HG03520 (cell line): Measurements from ENCODE around the gene RNF41.
A peak's percentile ranks its signal among the peaks of the same experiment; 100 is the strongest.
"Not testable (repeated sequence)": the region's sequence is repeated elsewhere in the genome, so short reads cannot be mapped to it uniquely, and the experiment has no call there.

ENCODE experiments used
- ATAC-seq: cut with Tn5 transposase; IDR thresholded peaks from one replicate; pipeline ENCODE4 v1.9.1; 2021; ENCODE audit warnings: mild to moderate bottlenecking, moderate library complexity; ENCODE audit not compliant: unreplicated experiment

The RNF41 gene

DNA sequence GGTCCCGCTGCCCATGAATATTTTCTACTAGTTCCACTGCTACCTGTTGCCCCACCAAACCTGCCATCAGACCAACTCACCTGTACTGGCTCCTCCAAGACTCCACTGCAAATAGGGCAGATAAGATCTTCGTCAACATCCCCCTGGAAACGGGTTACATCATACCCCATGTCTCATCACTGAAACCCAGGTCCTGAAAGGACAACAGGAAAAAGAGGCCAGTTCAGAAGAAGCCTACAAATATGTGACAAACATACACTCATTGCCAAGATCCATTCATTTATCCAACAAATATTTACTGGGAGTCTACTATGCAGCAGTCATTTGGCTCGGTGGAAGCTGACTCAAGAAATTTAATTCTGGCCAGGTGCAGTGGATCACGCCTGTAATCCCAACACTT is 7.8 kb downstream of the RNF41 start:
- no peak for ATAC-seq

DNA sequence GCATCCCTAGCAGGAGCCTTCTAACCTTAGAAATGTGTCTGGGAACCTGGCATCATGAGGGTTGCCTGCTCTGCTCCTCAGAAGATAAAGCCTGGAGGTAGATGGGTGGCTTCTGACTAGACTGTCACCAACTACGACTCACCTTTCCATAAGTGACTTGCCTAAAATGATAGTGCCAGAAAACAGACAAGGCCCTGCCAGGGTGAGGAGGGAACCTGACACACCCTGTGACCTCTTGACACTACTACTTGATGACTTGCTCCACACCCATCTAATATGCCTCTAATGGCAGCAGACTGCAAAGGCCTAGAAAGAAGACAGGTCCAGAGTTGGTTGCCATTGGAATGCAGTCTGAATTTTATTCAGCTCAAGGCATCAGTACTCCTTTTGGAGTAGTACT is 9.4 kb downstream of the RNF41 start:
- ATAC-seq, result no peak

DNA sequence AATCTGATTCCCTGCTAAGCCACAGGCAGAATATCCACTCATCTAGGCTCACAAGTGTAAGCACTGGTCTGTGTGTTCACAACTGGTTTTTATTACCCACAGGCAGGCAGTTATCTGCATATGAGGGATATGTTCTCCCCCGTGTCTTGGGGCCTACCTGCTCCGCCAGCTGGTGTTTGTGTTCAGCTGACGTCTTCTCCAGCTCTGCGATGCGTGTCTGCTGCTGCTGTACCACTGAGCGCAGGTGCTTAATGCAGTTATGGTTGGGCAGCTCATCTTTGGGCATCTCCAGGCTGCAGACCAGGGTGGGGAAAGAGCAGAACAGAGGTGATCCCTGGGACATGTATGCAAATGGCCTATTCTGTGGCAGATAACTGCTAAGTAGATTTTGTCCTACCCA is 13.7 kb downstream of the RNF41 start:
- ATAC-seq, result no peak

DNA sequence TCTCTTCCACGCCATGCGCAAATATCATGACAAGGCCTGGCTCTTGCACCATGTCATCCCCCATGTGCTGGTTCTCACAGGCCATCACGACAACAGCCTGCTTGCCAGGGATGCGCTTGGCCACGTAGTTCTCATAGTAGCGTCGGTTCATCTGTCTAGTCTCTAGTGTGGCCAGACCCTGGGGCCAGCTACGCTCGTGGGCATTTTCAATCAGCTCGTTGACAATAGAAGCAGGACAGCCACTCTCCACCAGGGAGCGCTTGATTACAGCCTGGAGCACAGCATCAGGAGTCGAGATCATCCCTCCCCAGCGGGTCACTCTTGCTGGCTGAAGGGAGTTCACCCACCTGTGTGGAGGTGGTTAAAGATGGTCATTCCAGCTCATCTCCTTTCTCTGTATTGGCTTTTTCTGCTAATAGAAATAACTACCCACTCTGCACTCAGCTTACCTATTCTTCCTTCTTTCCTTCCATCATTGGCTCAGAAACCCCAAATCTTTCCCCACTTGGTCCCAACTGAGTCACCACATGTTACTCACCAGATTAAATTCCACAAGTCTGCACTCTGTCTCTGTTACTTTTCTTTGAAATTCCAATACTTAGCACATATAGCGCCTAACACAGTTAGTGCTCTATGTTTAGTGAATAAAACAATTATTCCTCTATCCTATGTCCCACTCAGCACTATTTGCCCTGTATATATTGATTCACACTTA is 15.1 kb downstream of the RNF41 start:
- no peak for ATAC-seq

DNA sequence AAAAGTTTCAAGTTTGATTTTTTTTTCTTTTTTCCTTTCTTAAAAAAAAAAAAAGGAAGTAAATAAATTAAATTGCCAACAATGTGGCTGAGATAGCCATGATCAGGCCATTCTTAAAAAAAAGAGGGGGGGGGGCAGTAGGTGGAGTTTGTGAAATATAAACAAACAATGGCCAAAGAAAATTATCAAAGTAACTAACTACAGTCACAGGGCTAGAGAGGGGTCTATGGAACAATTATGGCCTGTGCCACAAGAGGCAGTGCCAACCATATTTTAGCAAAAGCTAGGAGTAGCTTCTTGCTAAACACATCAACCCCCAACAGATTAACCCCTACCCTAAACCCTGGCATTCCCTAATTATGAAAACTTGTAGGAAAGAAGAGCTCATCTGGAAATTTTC is 16.3 kb downstream of the RNF41 start:
- no peak for ATAC-seq

DNA sequence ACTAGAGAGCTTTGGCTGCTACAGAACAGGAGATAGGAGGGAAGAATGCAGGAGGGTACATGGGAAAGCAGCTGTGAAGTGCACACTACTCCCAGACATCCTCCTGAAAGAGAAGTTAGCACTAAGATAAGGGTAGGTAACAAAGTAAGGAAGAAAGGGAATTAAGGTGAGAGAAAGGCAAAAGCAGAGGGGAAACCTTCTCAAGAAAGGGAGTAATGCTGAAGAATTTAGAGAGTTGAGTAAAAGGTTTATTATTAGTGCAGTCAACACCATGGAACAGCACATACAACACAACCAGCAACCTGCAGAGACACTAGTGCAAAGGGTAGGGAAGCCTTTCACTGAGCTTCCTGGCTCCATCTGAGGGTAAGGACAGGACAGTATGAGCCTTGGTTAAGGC is 17.4 kb downstream of the RNF41 start:
- ATAC-seq, result no peak

DNA sequence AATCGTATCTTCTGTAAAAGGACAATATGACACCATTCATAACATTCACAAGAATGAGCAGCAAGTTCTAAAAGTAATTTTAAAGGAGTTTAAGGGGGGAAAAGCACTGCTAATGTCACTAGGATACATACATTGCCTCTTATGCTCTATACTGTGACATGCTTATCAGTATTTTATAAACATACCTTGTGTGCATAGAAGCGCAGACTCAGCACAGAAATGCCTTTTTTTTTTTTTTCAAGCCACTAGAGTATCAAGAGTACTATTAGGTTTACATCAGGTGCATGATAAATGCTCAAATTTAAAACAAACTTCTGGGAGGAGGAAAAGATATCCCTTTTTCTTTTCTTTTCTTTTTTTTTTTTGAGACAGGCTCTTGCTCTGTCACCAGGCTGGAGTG is 18.9 kb downstream of the RNF41 start:
- ATAC-seq, result no peak

DNA sequence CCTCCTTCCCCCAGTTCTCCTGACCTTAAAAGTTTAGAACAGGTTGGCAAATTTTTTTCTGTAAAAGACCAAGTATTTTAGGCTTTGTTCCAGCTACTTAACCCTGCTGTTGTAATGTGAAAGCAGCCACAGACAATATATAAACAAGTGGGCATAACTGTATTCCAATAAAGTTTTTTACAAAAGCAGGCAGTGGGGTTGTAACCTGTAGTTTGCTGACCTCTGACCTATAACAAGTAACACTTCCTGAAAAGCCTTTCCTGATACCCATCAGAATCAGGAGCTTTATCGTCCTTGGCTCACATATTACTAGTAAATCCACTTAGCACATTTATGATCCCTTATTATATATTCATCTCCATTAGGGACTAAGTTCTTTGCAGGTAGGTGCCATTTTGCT is 19.4 kb downstream of the RNF41 start:
- ATAC-seq, result no peak

DNA sequence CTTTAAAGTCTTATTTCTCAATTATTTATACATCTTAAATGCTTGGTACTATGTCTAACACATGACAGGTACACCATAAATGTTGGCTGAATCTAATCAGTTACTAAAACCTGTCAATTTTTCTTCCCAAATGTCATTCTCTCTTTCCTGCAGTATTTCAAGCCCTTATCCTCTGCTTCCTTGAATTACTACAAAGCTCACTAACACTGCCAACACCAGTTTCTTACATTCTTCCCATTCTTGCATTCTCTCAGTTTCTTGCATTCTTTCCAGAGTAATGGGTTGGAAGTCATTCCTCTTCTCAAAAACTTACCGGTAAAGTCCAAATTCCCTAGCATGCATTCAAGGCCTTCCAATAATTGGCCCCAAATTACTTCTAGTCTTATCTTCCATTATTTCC is 22.9 kb downstream of the RNF41 start:
- no peak for ATAC-seq

DNA sequence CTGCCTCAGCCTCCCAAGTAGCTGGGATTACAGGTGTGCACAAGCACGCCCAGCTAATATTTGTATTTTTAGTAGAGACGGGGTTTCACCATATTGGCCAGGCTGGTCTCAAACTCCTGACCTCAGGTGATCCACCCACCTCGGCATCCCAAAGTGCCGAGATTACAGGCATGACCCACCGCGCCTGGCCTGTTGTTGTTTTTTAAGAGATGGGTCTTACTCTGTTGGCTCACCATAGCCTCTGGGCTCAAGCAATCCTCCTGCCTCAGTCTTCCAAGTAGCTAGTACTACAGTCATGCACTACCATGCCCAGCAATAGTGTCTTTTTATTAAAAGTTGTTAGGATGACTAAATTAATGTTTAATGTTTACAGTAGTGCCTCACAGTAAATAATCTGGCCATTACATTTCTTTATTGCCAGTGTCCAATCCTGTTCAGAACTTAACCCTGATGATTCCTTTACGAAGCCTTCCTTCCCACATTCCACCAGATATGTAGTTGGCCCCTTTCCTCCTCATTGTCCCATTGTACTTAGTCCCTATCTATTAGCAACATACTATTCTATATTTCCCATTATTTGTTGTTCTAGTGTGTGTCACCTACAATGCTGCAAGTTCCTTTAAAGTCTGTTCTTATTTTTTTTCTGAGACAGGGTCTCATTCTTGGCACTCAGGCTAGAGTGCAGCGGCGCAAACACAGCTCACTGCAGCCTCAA is 23.6 kb downstream of the RNF41 start:
- no peak for ATAC-seq

DNA sequence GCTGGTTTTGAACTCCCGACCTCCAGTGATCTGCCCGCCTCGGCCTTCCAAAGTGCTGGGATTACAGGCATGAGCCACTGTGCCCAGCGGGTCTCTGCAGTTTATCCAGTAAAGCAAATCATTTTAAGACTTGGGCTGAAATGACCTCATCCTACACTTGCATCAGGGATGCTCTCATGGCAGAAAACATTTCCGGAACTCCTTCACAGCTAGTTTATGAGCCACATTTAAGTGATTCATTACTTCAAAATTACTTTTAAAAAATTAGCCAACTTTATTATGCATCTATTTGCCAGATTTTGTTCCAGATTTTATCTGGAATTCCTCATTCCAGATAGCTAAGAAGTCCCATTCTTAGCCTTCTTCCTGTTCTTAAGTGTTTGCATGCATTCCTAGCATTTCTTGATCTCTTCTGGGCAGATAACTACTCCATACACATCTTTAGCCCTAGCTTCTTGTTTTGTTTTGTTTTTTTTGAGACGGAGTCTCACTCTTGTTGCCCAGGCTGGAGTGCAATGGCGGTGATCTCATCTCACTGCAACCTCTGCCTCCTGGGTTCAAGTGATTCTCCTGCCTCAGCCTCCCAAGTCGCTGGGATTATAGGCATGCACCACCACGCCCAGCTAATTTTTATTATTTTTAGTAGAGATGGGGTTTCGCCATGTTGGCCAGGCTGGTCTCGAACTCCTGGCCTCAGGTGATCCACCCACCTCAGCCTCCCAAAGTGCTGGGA is 24.7 kb downstream of the RNF41 start:
- ATAC-seq, result not testable (repeated sequence)

DNA sequence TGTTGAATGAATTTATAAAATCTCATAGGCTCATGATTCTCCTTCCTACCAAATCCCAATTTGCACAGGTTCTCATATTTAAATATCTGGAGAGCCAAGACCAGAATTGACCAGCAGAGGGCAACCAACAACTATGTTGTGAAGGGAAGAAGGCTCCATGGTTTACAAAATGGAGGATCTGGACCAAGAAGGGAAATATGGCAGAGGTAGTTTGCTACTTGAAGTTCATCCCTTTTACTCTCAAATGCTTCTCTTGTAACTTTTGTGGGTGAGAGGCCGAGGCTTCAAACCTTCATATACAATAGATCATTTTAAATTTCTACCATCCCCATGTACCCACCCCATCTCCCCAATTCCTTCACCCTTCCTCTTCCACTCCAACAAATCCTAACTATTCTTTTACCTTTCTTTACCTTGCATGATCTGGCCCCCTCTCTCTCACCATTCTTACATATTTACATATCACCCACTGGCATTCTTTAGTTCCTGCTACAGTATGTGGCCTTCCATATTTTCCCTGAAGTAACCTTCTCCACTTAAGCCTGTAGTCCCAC is 28.6 kb downstream of the RNF41 start:
- ATAC-seq, result no peak

DNA sequence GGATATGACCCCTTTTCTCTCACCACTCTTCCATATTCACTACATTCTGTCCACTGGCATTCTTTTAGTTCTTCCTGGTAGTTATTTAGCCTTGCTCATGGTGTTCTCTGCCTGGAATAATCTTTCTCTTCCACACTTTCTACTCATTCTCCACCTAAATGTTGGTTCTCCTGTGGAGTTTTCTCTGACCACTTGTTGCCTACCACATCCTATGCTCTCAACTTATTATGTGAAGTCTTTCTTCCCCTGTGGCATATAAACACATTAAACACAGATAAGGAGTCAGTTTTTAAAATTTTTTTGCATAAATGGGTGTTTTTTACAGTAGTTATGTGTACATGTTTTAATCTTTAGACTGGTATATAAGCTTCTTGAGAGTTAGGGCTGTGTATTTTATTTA is 29.1 kb downstream of the RNF41 start:
- no peak for ATAC-seq

DNA sequence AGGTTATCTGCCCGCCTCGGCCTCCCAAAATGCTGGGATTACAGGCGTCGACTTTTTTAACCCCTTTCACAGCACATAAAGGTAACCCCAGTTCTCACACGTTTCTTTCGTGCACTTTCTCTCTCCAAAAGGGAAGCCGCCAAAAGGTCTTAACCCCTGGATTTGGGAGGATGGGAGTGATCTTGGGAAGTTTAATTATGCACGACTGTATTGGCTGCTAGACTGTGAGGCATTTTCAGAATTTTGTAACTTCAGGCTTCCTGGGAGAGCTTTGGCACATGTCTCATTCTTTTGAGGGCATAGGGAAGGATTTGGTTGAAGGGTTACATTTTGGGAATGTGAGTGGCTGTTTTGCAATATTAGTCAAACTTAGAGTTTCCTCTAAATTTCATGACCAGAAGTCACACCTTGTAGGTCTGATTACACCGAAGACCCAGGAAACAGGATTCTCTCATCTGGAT is 31.0 kb downstream of the RNF41 start:
- no peak for ATAC-seq

DNA sequence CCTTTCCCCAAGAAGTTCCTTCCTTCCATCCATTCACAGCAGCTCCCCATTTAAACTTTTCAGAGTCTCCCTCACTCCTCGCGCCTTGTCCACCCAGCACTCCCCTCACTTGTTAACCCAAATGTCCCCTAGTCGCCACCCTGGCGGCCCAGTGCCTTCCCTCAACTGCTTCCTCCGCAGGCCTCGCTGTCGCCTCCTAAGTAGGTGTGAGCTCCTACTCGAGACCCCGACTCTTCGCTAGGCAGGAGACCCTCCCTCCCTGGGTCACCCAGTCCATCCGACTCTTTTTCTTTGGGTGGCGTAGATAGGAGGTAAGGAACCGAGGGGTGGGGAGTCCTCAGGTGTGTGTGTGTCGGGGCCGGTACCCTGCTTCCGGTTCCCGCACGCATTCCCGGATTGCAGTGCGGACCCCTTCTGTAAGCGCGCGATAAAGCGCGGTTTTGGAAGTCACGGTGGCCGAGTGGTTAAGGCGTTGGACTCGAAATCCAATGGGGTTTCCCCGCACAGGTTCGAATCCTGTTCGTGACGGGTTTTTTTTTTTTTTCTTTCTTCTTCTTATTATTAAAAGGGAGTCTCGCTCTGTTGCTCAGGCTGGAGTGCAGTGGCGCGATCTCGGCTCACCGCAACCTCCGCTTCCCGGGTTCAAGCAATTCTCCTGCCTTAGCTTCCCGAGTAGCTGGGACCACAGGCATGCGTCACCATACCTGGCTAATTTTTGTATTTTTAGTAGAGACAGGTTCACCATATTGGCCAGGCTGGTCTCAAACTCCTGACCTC is 31.6 kb downstream of the RNF41 start:
- ATAC-seq, result peak; percentile 18

DNA sequence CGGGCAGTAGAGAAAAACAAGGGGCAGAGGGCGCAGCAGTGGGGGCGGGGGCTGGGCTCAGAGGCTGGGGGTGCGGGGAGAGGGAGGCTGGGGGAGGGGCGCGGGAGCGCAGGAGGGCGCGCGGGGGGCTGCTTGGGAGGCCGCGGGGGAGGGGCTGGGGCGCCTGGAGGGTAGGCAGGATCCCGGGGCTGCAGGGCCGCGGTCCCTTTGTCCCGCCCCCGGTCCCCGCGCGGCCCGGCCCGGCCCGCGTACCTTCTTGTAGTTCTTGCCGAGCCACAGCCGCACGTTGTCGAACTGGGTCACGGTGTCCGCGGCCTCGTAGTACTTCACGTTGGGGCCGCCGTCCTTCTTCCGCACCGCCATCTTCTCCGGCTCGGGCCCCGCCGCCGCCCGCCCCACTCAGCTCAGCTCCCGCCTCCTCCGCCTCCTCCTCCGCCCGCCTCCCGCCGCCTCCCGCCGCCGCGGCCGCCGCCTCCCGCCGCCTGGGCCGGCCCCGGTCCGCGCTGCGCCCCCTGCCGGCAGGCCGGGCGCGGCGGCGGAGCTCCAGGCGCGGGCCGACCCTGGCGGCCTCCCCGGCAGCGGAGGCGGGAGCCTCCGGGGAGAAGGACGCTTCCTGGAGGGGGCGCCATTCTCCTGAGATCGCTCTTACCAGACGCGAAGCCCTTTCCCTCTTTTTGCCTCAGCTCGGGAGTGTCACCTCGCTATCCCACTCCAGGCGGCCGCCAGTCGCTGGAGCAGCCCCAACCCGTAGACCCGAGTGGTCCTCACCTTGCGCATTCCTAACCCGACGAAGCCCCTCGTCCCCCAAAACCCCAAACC is 32.4 kb downstream of the RNF41 start, which contains the start of gene SMARCC2:
SMARCC2 (minus strand) TSS at position 385 of the 819 bp plus-strand sequence; CDS start at position 363, 22 bp downstream.
- peak; percentile 59 for ATAC-seq

DNA sequence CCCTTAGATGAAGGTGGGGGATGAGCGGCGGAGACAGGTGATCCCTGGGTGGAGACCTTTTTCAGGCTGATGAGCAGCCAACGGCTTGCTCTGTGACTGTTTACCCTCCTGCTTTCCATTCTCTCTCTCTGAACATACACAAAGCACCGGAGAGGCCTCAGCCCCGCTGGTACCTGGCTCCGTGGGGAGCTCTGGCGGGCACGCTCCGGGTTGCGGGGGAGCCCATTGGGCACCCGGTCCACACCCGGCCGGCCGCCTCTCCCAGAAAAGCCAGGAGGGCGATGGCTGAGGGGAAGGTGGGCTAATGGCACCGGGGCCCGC is 33.0 kb downstream of the RNF41 start:
- peak; percentile 2 for ATAC-seq

DNA sequence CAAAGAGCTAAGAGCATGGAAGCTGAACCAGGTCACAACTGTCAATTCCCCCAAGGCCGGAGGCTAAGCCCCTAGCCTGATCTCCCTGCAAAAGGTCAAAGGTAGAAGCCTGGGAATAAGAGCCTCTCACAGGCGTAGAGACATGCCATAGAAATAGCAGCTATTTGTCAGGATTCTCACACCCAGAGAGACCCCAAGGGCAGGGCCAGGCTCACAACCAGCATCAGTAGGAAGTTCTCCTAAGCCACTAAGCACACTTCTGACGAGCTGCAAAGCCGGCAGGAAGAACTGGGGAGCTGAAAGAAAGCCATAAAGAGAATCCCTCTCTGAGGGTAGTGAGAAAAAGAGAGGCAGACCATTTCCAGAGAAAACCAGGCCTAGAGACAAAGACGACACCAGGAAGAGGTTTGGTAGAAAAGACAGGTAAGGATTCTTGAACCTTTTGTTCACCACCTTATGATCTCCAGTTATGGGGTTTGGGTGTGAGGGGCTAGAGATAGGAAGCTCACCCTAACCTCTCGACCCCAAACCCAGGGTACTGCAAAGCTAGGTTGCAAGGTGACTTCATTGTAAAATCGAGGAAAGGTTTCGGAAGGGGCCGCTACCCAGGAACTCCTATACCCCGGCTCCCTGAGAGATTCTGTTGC is 33.5 kb downstream of the RNF41 start:
- ATAC-seq, result no peak

DNA sequence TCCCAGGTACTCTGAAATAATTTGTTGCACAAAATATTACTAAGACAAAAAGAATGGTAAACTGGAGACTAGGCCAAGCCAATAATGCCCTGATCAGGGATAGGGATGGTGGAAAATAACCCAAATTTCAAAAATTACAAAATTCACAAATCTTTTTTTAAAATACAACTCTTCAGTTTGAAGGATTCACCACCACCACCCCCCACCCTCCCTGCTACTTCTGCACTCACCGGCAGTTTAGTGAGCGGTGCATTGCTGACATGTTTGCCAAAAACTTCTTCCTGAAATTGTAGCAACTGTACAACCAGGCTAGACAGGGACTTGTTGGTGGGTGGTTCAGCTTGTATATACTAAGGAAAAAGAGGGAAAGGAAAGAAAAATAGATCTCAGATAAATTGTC is 34.8 kb downstream of the RNF41 start:
- no peak for ATAC-seq

DNA sequence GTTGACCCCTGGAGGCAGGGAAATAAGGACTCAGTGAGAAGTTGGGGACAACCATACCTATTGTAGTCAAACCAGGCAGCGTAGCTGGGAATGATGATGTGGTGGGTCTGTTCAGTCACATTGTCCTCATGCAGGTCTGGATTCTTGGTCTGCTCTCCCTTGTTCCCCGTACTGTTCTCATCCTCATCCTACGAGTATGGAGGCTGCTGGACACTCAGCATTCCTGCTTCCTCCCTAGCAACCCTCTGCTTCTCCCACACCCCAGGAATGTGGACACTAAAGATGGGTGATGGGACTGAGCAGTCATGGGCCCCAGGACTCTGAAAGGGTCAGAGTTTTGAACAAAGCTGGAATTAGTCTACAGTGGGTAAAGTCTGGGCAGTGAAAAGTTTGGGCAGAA is 43.4 kb downstream of the RNF41 start:
- no peak for ATAC-seq
